LoVo (cell line): ENCODE data around the gene CCIN.
"Not testable (repeated sequence)": the region's sequence is repeated elsewhere in the genome, so short reads cannot be mapped to it uniquely, and the experiment has no call there.

Experiments used
- DNase-seq: peaks from one replicate; pipeline ENCODE4 v3.0.0-alpha.2; 2016; ENCODE audit warnings: low spot score

Gene CCIN

GRCh38 chr9:36169166-36169565, at the start of gene CCIN:
Gene CCIN (plus strand): TSS chr9:36169388. CDS start chr9:36169503, 115 bp downstream.
- DNase-seq: no peak

GRCh38 chr9:36119476-36119875, 49.7 kb upstream of the CCIN start:
- no peak for DNase-seq

GRCh38 chr9:36120705-36121104, 48.5 kb upstream of the CCIN start:
- no peak for DNase-seq

GRCh38 chr9:36121971-36122370, 47.2 kb upstream of the CCIN start:
- DNase-seq: no peak

GRCh38 chr9:36123515-36123914, 45.7 kb upstream of the CCIN start:
- no peak for DNase-seq

- DNase-seq: no peak
Measured at GRCh38 chr9:36125062-36125855, 43.9 kb upstream of the CCIN start.

- no peak for DNase-seq
Measured at GRCh38 chr9:36126016-36126730, 43.0 kb upstream of the CCIN start.

- DNase-seq: no peak
Measured at GRCh38 chr9:36127652-36128244, 41.4 kb upstream of the CCIN start.

GRCh38 chr9:36128349-36128748, 40.8 kb upstream of the CCIN start:
- DNase-seq: no peak

- no peak for DNase-seq
Measured at GRCh38 chr9:36129139-36129538, 40.0 kb upstream of the CCIN start.

- not testable (repeated sequence) for DNase-seq
Measured at GRCh38 chr9:36131666-36132065, 37.5 kb upstream of the CCIN start.

- no peak for DNase-seq
Measured at GRCh38 chr9:36132086-36132485, 37.1 kb upstream of the CCIN start.

GRCh38 chr9:36134761-36135505, 34.3 kb upstream of the CCIN start:
- DNase-seq: no peak

GRCh38 chr9:36135741-36136271, 33.4 kb upstream of the CCIN start:
- no peak for DNase-seq

GRCh38 chr9:36136272-36136893, 32.8 kb upstream of the CCIN start, which contains the start of gene GLIPR2:
Gene GLIPR2 (plus strand): TSS chr9:36136733. CDS start chr9:36136779, 46 bp downstream.
- DNase-seq: peak; percentile 82

GRCh38 chr9:36136894-36137391, 32.2 kb upstream of the CCIN start:
- peak; percentile 1 for DNase-seq

- no peak for DNase-seq
Measured at GRCh38 chr9:36137392-36138004, 31.7 kb upstream of the CCIN start.

- no peak for DNase-seq
Measured at GRCh38 chr9:36138496-36138895, 30.7 kb upstream of the CCIN start.

- DNase-seq: no peak
Measured at GRCh38 chr9:36138901-36139300, 30.3 kb upstream of the CCIN start.
